Suprapubic skin (tissue), 4 donors: Measurements from ENCODE around the gene MAP7.
"Not testable (repeated sequence)": the region's sequence is repeated elsewhere in the genome, so short reads cannot be mapped to it uniquely, and the experiment has no call there.

Experiments used
- CTCF ChIP-seq, 2 donors: fragments of 200-600 bp in 1 of 2; fragments of 450-650 bp in 1 of 2; sonication (generic) in 1 of 2; IDR thresholded peaks; one replicate each; pipeline ENCODE4 v1.5.1; 2016 to 2019; ENCODE audit warnings: antibody characterized with exemption in 2 of 2, mild to moderate bottlenecking in 1 of 2, moderate library complexity in 1 of 2
- EP300 ChIP-seq: sonication (generic); formaldehyde crosslinking; IDR thresholded peaks from one replicate; pipeline ENCODE4 v1.6.1; 2017; ENCODE audit warnings: antibody characterized with exemption
- POLR2A ChIP-seq, 2 donors: fragments of 450-650 bp; IDR thresholded peaks; one replicate each; pipeline ENCODE4 v1.6.1; 2017; ENCODE audit warnings: antibody characterized with exemption in 2 of 2, mild to moderate bottlenecking in 2 of 2, moderate library complexity in 2 of 2
- POLR2AphosphoS5 ChIP-seq, 3 donors: sonication (generic); formaldehyde crosslinking; IDR thresholded peaks; one replicate each; pipeline ENCODE4 v1.6.1; 2017; ENCODE audit warnings: antibody characterized with exemption in 3 of 3

- not testable (repeated sequence) for TF ChIP-seq CTCF (IDR thresholded peaks at IDR 0.05); EP300; POLR2AphosphoS5 (IDR thresholded peaks at IDR 0.05); POLR2A (IDR thresholded peaks at IDR 0.05)
These were observed 159.3 kb downstream of the MAP7 start for GRCh38 chr6:136390959-136391358.
